GM21529 (cell line): ENCODE data around the gene RNF113A.
A peak's percentile ranks its signal among the peaks of the same experiment; 100 is the strongest.
"Not testable (repeated sequence)": the region's sequence is repeated elsewhere in the genome, so short reads cannot be mapped to it uniquely, and the experiment has no call there.

Experiments
- ATAC-seq: cut with Tn5 transposase; IDR thresholded peaks from one replicate; pipeline ENCODE4 v1.9.1; 2021; ENCODE audit not compliant: unreplicated experiment

Gene RNF113A

DNA sequence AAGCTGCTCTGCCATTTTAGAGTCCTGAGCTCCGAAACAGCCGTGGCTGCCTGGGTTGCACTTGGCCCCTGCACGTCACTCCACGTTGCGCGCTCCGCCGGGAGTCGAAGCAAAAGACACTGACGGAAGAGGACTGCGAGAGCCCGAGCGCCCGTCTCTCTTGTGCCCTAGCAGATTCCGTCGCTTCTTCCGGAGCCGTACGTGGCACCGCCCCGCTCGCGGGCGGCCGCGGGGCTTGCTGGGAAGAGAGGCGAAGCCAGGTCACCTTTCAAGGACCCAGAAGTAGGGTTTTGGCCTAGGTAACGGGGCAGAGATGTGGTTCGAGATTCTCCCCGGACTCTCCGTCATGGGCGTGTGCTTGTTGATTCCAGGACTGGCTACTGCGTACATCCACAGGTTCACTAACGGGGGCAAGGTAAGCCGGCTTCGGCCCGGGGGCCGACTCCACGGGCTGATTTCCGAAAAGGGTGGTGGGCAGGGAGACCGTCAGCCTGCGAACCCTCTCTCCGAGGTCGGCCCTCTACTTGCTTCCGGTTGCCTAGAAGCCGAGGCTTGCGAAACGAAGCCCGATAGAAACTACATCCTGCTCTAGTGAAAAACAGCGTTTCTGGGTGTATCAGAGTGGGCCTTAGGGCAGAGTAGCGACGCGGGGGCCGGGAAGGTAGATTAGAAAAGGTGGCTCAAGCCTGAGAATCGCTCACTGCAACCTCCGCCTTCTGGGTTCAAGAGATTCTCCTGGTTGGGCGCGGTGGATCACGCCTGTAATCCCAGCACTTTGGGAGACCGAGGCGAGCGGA is at the start of gene RNF113A, which contains the start of gene NDUFA1:
TSS of gene RNF113A (minus strand) at position 135 of the 797 bp plus-strand sequence. CDS start at position 15, 120 bp downstream.
TSS of gene NDUFA1 (plus strand) at position 234 of the 797 bp plus-strand sequence. CDS start at position 314, 80 bp downstream.
- peak; percentile 91 for ATAC-seq

DNA sequence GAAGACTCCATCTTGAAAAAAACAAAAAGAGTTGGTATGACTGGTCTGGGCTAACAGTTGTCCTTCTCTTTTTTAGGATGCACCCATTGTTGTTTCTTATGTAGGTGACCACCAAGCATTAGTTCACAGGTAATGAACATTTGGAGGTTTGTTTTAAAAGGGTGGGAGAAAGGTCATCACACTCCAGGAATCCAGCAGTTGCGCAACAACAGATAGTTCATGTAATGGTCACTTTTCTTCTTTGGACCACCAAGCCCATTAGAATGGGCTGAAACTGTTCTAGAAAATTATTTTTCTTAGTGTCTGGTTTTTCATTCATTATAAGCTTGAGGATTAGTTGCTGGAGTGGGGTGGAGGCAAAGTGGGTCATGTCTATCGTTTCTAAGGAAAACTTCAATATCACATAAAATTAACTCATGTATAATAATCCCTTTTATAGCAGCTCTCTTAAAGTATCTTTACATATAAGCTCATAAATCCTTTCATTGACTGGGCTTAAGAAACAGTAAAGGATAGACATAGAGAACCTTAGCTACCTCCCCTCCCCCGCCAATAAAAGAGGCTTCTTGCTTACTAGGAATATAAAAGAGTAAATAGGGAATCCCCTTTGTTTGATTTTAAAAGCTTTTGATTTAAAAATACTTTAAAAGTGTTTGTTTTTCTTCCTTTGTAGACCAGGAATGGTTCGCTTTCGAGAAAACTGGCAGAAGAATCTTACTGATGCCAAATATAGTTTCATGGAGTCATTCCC is 48.5 kb upstream of the RNF113A start:
- ATAC-seq, result no peak

DNA sequence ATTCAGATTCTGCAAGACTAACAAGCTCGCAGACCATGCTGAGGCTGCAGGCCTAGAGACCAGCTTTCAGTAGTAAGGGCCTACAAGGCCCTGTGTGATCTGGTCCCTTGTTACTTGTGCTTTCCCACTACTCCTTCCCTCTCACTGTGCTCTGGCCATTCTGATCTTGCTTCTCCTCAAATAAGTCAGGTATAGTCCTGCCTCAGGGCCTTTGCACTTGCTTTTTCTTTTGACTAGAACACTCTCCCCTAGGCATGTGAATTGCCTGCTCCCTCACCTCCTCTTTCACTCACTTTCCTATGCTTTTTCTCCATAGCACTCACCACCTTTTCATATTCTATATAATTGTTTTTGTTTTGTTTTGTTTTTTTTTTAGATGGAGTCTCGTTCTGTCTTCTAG is 46.3 kb upstream of the RNF113A start:
- ATAC-seq, result no peak

DNA sequence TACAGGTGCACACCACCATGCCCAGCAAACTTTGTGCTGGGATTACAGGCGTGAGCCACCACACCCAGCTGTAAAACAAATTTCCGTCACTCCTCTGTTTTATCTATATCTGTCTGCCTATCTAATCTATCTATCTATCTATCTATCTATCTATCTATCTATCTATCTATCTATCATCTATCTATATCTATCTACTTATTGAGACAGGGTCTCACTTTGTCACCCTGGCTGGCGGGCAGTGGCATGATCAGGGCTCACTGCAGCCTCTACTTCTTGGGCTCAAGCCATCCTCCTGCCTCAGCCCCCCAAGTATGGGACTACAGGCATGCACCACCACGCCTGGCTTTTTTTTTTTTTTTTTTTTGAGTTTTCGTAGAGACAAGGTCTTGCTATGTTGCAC is 44.8 kb upstream of the RNF113A start:
- ATAC-seq, result no peak

DNA sequence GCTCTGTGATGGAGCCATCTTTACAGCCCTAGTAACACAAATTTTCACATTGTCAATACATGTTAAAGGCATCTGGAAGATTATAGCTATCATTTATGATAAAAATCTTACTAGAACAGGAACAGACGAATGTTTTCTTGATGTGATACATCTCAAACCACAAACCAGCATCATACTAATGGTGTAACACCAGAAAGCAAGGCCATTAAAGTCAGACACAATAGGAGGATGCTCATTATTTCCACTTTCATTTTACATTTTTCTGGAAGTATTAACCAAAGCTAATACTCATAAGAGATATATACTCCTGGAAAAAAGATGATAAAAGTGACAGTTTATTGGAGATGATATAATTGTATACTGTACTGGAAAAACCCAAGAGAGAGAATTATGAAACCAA is 29.4 kb upstream of the RNF113A start:
- no peak for ATAC-seq

DNA sequence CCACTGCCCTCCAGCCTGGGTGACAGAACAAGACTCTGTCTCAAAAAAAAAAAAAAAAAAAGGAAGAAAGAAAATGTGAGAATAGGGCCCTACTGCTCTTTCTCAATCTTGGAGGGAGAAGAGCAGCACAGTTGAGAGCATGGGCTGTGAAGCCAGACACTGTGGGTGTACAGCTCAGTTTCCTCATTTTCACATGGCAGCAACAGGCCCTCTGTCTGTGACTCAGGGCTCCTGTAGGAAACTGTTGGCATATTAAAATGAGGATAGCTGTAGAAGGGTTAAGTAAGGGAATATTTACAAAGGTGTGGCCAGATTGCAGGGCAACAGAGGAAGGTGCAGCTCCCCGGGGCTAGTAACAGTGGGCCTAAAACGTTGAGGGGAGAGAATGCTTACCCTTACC is 27.6 kb upstream of the RNF113A start:
- ATAC-seq, result no peak

DNA sequence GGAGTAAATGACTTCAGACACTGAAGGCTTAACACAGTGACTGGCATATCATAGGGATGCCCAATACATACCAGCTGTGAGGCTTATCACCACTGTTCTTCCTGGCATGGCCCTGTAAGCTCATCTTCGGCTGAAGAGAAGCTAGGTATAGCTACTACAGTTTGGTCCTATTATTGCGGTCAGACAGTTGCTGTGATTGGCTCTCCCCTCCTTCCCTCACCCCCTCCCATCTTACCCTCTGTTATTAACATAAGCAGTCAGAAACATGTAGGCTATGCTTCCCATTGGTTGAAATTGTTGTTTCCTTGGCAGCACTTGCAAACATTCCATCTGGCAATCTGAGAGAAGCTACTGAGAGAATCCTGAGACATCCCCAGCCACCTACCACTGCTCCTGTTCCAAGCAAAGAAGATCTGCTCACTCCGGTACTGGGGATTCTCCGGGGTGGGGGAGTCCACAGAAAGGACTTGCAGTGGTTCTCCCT is 24.4 kb upstream of the RNF113A start, which contains the start of gene AKAP14:
TSS of gene AKAP14 (plus strand) at position 51 of the 484 bp plus-strand sequence. CDS start 7,331 bp downstream, outside the sequence.
- no peak for ATAC-seq

DNA sequence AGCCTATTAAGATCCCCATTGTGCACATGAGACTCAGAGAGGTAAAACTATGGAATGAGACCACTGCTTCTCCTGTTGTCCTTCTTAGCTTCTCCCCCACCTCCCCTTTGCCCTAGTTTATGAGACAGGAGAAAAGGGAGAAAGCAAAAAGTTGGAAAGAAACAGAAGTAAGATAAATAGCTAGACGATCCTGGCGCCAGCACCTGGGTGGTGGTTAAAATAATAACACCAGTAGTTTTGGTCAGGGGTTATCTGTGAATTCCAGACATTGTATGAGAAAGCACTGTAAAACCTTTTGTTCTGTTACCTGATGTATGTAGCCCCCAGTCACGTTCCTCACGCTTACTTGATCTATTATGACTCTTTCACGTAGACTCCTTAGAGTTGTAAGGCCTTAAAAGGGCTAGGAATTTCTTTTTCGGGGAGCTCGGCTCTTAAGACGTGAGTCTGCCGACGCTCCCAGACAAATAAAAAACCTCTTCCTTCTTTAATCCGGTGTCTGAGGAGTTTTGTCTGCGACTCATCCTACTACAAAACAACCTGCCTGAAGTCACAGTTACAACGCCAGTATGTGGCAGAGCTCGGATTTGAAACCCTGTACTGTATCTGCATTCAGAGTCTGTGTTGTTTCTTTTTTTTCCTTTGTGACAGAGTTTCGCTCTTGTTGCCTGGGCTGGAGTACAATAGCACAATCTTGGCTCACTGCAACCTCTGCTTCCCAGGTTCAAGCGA is 20.6 kb upstream of the RNF113A start:
- ATAC-seq, result not testable (repeated sequence)

DNA sequence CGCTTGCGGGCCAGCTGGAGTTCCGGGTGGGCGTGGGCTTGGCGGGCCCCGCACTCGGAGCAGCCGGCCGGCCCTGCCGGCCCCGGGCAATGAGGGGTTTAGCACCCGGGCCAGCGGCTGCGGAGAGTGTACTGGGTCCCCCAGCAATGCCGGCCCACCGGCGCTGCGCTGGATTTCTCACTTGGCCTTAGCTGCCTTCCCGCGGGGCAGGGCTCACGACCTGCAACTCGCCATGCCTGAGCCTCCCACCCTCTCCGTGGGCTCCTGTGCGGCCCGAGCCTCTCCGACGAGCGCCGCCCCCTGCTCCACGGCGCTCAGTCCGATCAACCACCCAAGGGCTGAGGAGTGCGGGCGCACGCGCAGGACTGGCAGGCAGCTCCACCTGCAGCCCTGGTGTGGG is 19.1 kb upstream of the RNF113A start:
- ATAC-seq, result not testable (repeated sequence)

DNA sequence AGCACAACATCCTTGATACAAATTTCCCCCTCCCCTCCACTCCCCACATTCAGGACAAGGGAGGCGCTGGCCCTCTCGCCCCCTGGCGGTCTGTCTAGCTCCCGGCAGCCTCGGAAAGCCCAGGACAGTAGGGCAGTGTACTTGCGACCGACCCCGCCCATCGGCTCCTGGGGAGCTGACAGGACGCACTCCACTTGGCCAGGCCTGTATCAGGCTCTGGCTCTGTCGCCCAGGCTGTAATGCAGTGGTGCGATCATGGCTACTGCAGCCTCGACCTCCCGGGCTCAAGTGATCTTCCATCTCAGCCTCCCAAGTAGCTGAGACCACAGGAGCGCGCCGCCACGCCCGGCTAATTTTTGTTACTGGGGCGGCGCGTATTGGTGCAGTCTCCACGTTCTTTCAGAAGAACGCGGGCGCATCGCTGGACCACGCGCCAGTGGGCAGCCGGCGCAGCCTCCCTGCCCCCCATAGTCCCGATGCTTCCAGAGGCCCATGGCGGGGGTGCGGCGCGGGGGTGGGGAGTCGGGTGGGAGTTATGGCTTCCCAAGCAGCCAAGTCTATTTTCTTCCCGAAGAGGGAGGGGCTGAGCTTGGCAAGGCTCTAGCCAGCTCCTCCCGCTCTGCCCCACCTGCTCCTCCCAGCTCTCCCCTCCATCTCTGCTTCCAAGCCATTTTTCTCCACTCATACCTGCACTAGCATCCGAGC is 16.3 kb upstream of the RNF113A start:
- ATAC-seq, result peak; percentile 94

DNA sequence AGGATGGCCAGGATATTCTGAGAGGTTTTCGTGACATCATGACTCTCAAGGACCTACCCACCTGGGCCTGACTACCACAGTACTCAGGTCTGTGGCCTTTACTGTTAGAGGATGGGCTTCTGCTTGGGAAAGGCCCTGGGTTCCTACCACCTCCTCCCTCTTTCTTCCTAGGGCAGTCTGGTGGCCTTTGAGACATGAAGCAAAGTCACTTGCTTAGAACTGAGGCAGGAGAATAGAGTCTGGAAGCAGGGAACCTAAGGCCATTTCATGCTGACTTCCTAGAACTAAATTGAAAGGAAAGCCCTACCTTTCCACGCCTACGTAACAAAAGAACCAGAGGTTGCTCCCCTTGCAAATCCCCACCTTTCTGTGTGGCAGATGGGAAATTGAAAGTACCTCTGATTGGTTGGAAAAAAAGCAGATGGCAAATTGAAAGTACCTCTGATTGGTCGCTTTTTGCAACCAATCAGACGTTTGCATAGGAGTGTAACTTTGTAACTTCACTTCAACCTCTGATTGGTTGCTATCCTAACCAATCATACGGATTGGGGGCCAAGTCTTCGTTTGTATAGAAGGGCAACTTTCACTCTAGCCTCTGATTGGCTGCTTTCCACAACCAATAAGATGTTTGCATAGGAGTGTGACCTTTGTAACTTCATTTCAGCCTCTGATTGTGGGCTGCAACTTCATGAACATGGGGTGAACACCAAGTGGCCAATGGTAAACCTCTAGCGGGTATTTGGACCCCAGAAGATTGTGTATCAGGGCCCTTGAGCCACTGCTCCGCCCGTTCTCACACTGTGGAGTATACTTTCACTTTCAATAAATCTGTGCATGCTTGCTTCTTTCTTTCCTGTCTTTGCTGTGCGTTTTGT is 14.3 kb upstream of the RNF113A start:
- ATAC-seq, result no peak

DNA sequence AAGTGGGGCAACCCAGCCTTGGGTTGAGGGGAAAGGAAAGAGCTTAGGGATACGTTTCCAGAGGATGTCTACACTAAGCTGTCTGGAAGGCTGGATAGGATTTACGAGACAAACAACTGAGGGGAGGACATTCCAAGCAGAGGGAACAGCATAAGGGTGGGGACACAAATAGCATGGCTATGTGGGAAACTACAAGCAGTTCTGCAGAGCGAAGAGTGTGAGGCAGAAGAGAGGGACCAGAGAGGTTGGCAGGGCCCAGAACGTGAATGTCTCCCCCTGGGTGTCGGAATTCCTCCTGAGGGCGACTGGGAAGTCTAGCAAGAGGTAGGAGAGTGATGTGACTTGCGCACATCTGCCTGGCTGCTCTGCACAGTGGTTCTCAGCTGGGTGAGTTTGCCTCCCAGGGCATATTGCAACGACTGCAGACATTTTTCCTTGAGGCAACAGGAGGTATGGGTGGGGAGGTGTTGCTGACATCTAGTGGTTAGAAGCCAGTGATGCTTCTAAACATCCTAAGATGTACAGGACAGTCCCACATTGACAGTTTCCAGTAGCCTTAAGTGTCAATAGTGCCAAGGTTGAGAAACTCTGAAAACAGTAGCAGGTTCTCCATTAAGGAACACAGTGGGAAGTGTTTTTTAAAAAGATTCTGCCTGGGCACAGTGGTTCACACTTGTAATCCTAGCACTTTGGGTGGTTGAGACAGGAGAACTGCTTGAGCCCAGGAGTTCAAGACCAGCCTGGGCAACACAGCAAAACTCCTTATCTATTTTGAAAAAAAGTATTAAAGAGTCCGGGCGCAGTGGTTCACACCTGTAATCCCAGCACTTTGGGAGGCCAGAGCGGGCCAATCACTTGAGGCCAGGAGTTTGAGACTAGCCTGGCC is 9.3 kb upstream of the RNF113A start:
- peak; percentile 92 for ATAC-seq

DNA sequence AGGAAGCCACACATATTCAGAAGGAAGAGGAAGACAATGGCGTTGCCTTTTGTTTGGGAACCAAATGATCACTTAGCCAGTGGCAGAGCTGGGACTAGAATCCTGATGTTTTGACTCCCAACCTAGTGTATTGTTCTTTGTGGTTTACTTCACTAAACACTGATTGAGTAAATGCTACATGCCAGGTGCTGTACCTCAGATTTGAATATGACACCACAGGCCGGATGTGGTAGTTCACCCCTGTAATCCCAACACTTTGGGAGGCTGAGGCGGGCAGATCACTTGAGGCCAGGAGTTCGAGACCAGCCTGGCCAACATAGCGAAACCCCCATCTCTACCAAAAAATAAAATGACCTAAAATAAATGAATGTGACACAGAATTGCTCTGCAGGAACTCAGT is 8.5 kb upstream of the RNF113A start:
- no peak for ATAC-seq

DNA sequence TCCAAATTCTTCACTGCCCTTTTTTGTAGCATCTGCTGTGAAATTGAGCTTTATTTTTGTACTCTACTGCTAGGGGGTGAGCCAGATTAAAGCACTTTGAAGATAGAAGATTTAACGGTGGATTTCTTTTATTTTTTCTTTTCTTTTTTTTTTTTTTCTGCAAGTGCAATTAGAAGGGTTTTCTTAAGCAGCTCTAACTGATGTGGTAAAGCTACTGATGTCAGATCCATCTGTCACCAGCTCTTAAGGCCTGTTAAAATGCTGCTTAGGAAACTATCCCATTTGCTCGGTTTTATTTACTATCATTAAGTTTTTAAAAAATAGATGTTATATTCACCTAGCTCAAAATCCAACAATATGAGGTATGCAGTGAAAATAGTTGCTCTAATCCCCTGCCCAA is 7.2 kb upstream of the RNF113A start:
- no peak for ATAC-seq

DNA sequence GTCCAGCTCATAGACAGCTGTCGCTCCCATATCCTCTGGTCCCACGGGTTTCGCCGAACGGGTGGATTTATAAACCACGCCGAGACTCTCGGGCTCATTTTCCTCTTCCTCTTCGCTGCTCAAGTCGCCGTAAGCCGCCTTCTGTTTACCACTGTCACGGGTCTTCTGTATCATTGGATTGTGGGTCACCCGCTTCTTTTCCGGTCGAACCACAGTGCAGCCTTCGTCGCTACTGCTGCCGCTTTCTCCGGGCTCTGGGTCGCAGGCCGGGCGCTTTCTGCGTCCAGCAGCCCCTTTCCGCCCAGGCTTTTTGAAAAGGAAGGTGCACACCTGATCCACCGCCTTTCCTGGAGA is 311 bp downstream of the RNF113A start:
- peak; percentile 36 for ATAC-seq

DNA sequence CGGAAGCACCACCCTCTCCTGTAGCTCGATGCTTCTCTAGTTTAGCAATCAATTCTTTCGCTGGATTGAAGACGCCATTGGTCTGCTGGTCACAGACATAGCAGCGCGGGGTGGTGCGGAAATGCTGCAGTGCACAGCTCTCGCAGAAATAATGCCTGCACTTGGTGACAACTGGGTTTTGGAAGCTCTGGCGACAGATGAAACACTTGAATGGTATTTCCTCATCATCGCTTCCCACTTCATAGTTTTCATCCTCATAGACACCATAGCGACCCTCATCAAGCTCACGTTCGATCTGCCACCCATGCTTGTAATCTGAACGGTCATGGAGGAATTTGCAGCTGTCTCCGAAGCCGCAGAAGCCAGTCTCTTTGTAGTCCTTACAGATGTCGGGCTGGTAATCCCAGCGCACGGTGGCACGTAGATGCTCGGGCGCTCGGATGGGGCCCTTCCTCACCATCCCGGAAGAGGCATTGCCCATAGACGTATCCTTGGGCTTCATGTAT is 854 bp downstream of the RNF113A start:
- ATAC-seq, result peak; percentile 11

DNA sequence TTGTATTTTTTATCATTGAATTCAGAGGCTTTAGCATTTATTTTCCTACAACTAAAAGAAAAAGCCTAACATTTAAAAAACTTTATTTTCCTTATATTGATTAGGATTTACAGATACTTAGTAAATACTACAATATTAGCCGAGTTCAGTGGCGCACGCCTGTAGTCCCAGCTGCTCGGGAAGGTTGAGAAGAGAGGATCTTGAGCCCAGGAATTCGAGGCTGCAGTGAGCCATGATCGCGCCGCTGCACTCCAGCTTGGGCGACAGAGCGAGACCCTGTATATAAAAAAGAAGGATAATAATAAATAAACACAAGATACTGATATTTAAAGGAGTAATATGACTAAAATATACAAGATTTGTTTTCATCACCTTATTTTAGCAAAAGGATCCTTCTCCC is 18.1 kb downstream of the RNF113A start:
- ATAC-seq, result no peak
